OCI-LY1 (cell line): ENCODE results near the gene ADGB.

Experiments
- CTCF ChIP-seq: fragments of 200-600 bp; sonication (generic), shearing (Covaris generic); IDR thresholded peaks from 2 replicates; pipeline ENCODE4 v1.5.1; 2017; ENCODE audit warnings: mild to moderate bottlenecking, antibody characterized with exemption, low read length, moderate library complexity, mixed read lengths
- EZH2 ChIP-seq: fragments of 200-600 bp; sonication (generic), shearing (Covaris generic); IDR thresholded peaks from 2 replicates; pipeline ENCODE4 v1.8.0; 2017; ENCODE audit warnings: borderline replicate concordance, mixed run types, mild to moderate bottlenecking, antibody characterized with exemption, low read length, moderate library complexity, mixed read lengths

- TF ChIP-seq CTCF (no peak), EZH2 (no peak)
Measured at GRCh38 chr6:146829792-146830565, 231.2 kb downstream of the ADGB start.
